Hematopoietic multipotent progenitor cell treated with erythropoietin and hydrocortisone succinate and interleukin-3 and kit ligand, for 8 days (in vitro differentiated cells): Measurements from ENCODE around the gene FGFRL1.

Experiments
- DNase-seq: peaks from one replicate; pipeline ENCODE4 v3.0.0-alpha.2; 2015

FGFRL1 gene, protein sequence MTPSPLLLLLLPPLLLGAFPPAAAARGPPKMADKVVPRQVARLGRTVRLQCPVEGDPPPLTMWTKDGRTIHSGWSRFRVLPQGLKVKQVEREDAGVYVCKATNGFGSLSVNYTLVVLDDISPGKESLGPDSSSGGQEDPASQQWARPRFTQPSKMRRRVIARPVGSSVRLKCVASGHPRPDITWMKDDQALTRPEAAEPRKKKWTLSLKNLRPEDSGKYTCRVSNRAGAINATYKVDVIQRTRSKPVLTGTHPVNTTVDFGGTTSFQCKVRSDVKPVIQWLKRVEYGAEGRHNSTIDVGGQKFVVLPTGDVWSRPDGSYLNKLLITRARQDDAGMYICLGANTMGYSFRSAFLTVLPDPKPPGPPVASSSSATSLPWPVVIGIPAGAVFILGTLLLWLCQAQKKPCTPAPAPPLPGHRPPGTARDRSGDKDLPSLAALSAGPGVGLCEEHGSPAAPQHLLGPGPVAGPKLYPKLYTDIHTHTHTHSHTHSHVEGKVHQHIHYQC

DNA sequence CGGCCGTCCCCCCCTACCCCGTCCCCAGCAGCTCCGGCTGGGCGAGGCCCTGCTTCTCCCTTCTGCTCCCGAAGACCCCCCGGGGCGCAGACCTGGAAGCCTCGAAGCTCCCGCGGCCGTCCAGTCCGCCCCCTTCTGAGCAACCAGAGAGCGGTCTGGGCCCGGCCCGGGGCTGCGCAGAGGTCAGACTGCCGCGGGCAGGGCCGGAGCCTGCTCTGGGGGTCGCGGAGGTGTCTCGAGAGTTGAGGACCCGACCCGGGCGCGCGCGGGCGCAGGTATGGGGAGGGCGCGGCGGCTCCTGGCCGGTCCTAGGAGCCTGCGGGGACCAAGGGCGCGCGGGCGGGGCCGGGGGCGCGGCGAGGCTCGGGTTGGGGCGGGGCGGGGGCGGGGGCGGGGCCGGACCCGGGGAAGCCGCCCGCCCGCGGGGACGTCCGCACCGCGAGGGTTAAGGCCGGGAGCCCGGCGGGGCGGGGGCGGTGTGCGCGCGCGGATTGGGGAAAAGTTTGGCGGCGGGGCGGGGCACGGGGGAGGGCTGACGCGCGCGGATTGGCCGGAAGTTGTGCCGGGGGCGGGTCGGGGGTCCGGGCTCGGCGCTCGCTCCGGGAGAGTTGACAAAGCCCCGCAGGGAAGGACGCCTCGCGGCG, at the start of gene FGFRL1:
TSS of gene FGFRL1 (plus strand) at position 605 of the 644 bp plus-strand sequence. CDS start 860 bp downstream, outside the sequence.
- DNase-seq: peak; percentile 85

DNA sequence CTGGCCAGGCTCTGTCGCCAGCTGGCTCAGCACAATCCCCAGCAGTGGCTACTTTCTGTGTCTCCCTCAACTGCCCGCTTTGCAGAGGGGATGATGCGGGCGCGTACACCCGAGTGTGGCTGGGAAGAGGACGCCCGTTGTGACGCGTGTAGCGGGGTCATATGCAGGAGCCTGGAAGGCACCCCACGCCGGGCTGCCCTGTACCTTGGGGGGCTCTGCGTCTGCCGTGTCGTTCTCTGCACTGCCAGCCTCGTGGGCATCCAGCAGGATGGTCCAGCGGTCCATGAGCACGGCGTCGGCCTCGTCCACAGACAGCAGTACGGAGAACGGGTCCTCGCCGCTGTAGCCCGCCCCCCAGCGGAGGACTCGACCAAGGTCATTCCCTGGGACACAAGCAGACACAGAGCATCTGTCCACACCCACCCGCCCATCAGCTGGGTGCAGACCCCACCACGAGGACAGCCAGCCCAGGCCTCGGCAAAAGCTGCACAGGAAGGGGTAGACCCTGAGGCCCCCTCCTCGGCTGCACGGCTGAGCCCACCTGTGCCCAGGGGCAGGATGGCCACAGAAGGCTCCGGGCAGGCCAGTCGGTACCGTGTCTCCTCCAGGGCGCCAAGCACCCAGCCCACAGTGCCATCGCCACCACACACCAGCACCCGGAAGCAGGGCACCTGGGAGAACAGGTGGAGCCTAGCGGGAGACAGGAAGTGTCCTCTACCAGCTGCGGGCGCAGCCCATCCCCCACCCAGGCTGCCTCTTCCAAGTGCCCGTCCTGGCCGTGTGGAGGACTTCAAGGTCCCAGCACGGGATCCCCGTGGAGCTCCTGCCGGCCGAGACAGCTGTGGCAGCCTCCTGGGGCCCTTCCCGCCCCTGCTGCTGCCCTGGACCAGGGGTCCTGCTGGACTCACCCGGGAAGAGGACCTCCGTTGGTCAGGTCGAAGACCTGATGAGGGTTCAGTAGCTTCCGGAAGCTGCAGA, 48.9 kb upstream of the FGFRL1 start:
- no peak for DNase-seq

DNA sequence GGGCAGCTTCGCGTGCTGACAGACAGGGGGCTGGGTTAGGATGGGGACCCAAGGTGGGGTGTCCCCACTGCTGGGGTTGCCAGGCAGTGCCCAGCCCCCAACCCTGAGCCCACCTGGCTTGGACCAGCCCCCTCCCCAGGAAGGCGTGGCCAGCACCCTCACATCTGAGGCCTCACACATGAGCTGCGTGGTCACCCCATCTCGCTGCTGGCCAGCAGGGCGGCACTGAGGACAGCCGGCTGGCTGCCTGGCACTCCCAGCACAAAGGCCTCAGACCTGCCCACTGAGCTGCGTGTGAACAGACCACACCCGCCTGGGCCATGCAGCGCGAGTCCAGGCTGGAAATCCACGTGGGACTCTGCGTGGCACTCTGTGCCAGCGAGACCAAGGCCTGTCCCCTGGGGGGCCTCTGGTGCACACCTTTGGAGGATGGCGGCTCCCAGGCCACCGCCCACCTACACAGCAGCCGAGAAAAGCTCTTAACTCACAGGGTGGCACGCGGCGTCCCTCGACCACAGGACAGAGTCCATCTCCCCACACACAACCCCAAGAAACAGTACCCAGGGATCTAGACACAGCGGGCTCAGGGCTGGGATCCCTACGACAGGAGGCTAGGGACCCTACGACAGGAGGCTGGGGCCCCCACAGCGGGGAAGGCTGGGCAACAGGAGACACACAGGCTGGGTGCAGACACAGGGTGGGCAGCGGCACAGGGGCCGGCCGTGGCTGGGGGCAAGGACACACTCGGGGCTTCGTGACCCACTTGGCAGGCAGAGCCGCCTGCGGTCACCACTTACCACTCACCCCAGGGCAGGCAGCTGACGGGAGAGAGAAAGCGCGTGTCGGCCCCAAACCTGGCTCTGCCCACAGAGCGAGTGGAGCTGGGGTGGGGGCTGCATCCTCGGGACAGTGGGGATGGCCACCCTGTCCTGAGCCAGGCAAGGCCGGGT, 47.9 kb upstream of the FGFRL1 start:
- DNase-seq: no peak

DNA sequence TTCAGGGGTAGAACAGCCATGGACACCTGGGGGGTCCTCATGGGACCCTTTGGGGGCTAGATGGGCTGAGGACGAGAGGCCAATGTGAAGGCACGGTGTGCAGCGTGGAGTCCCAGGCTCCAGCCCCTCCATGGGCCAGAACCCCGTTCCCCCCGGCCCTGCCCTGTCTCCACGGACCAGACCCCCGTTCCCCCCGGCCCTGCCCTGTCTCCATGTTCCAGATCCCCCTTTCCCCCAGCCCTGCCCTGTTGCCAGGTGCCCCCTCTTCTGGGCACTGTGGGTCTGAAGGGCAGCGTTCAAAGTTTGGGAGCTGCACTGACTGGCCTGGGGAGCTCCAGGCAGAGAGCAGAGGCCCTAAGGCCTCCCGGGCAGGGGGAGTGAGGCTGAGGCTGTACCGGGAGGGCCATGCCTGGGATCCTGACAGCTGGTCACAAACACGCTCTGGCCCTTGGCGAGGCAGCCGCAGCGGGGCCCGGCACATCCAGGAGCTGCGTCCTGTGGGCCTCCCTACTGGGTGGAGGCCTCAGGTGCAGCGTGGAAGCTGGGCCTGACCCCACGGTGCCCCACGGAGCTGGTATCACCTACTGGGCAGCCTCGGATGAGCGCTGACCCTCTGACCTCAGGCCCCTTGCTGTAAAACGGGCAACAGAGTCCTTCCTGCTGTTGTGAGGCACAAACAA, 46.9 kb upstream of the FGFRL1 start:
- no peak for DNase-seq

DNA sequence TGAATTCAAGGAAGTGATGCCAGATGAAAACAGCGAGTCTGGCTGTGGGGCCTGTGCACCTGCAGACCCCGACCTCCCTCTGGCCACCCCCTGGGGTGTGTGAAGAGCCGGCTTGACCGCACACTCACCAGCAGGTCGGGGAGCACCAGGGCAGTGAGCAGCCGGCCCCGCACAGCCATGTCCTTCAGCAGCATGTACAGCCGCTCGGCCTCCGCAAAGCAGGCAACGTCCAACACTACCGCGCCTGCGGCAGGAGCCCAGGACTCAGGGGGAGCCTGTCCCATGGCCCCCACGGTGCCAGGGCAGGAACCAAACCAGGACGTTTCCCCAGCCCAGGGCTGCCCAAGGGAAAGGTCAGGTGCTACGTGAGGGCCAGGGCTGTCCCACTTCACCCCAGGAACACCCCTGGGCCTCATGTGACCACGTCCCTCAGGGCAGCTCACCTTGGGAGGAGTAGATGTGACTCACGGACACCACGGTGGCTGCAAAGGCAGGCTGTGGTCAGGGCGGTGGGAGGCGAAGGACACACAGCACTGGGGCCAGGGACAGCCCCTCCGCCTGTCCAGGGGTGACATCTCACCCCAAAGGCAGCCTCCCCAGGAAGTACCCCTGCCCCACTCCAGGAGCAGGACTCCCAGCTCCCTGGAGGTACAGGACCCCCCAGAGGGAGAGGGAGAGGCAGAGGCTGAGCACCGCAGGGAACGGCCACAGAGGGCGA, 46.2 kb upstream of the FGFRL1 start:
- DNase-seq: no peak

DNA sequence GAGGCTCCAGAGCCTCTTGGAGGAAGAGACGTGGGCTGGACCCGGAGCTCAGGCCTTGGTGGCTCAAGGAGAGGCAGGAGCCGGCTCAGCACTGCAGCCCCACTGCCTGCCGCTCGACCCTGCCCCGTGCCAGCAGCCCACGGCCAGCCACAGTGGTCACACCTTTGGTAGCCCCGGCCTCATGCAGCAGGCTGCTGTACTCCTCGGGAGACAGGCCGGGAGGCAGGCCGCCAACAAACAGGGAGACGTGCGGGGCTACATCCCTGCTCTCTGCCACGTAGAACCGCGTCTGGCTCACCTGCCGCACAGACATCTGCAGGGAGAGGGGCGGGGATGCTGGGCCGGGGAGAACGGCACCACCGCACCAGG, 45.7 kb upstream of the FGFRL1 start:
- DNase-seq: no peak

DNA sequence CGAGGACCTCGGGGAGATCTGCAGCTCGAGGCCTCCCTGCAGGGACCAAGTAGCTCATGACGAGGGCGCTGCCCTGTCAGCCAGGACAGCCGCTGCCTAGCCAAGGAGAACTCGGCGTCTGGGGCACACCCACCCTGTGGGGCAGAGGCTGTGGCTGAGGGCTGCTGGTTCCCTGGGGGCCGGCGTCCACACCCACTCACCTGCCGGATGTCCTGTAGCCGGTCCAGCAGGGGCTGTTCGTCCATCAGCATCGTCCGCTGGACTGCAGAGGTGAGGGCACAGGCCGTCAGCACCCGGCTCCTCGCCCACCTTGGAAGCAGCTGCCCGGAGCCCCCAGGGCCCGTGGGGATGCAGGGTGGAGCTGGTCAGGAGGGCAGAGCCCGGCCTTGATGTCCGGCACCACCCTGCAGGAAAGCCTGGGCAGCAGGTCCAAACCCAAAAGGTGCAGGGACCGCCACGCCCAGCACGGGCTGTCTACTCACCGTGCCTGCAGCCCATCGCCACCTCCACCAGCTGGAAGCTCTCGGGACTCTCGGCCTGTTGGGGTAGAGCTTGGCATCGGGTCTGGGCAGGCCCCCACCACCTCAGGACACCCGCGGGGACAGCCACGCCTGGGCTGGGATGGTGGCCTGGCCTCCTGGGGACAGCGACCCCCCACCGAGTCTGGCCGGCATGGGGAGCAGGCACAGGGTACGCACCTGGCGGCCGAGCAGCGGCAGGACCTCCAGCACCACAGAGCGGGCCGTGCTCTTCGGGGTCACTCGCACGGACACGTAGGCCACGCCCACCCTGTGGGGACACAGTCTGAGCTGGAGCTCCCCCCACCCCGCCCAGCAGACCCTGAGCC, 44.9 kb upstream of the FGFRL1 start:
- DNase-seq: no peak

DNA sequence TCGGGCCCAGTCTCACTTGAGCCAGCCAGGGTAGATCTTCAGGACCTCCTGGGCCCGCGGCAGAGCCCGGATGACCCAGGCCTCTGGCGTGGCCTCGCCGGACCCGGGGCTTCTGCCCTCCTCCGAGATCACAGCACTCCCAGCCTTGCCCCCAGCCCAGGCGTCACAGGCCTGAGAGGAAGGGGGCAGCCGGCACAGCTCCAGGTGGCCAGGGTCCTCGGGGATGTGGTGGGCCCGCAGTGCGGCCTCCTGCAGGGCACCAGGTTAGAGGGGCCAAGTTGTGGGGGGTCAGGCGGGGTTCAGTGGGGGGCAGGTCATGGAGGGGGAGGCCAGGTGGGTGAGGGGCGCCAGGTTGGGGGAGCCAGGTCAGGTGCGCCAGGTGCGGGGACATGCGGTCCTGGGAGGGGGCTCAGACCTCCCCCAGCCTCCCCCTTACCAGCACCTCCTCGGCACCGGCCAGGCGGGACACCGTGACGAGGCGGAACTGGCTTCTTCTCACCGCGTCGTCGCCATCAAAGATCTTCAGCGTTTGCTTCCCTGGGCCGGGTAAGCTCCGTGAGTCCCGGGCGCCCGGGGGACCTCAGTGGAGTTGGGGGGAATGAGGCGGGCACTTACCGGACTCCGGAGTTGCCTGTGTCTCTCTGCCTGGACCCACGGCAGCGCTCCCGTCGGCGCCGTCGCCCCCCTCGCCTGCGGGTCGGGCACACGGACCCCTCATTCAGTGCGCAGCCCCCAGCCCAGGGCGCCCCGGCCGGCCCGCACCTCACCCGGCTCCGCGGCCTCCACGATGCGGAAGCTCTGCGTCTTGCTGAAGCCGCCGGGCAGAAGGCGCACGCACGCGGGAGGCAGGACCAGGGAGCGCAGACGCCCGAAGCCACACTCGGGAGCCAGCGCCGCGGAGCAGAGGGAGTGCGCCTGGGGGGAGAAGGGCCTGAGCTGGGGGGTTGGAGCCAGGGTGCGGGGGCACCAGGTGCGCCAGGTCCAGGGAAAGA, 44.0 kb upstream of the FGFRL1 start:
- DNase-seq: no peak

DNA sequence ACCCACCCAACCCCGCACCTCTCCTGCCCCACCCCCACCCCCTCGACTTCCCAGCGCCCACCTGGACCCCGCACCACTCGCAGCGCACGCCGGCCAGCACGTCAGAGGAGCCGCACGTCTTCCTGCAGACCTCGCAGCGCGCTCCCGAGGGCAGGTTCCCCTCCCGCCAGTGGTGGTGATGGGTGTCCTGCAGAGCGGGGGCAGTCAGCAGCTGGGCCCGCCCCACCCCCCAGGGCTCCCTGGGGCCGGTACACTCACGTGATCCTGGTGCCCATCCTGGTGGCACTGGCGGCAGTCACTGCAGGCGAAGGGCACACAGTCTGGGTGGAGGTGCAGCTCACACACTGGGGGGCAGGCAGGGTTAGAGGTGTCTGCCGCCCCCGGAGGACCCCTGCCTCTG, 43.2 kb upstream of the FGFRL1 start:
- DNase-seq: no peak

DNA sequence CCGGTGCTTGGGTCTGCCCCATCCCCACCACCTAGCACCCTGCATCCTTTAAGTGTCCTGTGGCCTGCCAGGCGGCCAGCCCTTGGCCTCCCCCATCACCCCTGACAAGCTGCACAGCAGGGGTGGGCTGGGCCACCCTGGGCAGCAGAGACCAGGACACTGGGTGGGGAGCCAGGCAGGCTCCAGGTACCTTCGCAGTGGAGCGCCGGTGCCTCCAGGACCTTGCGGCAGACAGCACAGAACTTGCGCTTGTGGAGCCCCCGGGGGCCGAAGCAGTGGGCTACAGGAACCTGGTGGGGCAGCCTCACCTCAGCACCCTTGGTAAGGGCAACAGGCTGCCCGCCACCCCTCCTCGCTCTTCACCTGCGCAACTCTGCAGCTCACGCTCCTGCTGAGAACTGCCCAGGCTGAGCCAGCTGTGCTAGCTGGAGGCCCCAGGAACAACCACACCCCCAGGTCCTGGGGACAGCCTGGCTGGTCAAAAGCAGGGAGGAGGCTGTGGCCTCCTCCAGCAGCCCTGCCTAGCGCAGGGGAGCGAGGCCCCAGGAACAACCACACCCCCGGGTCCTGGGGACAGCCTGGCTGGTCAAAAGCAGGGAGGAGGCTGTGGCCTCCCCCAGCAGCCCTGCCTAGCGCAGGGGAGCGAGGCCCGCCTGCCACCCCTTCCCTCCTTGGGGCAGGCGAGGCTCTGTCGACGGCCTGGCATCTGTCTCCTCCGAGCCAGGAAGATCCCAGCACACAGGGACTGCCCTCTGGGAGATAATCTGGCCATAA, 42.6 kb upstream of the FGFRL1 start:
- no peak for DNase-seq

DNA sequence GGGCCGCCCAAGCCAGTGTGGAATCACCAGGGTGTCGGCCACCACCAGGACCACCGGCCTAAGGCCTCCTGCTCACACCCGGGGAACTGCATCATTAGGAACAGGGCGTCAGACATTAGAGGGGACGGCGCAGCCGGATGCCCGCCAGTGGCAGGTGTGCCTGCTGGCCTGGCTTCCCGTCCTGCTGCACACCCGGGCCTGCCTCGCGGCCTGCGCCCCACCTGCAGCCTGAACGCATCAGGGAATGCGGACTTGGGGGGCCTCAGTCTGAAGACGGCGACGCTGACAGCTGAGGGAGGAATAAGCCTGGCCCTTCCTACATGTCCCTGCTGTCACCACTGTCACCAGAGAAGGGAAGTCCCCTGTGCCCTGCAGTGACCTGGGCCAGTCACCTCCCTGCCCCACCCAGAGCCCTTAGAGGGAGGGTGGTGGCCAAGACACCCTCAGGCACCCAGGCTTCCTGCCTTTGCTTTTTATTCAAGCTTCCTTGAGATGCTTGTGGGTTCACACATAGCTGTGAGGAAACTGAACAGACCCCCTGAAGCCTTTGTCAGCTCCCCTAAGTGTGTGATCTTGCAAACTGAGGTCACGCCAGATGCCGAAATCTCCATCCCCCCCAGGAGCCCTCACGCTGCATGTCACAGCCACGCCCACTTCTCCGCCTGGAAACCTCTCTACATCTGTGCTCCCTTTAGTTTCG, 41.2 kb upstream of the FGFRL1 start:
- no peak for DNase-seq

DNA sequence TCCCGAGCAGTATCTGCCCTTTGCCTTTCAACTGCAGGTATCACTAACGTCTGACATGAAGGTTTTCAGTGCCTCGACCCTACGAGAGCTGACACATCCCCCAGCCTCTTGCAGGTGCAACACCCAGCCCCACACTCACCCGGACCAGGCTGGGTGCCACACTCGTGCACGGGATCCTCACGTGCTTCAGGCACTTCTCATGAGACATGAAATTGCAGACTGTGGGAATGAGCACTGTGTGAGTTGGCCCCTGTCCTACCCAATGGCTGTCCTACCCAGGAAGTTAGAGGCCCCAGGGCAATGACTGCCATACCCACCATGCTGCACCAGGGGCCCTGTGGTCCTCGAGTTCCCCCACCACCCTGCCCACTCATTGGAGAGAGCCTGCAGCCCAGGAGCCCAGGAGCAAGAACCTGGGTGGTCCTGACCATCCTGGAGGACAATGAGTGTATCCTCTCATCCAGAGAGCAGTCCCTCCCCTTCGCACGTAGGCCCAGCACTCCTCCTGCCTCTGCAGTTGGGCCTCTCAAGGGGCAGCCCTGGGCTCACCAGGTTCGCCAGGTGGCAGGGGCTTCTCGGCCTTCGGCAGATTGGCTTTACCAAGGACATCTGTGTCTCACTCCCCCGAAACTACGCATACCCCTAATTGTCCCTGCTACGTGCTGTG, 40.4 kb upstream of the FGFRL1 start:
- no peak for DNase-seq

DNA sequence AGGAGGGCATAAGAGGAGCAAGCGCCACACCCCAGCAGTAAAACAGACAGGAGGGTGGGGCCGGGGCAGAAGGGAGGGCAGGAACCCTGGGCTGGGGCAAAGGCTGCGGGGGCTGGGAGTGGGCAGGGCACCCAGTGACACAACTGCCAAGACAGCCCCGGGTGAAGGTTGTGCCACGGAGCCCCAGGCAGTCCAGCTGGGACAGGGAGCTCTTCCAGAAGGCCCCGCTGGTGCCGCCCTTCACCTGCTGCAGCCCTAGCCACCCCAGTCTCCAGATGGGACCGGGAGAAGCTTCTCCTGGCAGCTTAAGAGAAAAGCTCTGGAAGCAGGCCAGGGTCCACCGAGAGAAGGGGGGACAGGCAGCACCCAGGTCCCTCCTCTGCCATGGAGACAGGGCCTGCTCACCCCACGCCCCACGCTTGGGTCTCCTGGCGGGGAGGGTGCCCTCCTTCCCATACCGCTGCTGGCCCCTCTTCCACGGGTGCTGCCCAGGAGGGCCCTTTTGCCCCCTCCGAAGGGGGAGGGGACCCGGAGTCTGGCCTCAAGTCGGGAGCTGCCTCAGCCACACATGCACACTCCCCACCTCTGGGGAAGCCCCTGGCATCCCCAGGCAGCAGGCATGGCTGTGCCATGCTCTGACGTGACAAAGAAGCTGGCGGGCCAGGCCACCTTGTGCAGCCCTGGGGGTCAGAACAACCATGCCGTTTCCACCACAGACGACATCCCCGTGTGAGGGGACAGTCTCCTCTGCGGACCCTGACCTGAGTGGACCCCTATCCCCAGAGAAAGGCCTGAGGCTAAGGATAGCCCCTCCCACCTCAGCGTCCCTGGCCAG, 39.5 kb upstream of the FGFRL1 start:
- DNase-seq: no peak

DNA sequence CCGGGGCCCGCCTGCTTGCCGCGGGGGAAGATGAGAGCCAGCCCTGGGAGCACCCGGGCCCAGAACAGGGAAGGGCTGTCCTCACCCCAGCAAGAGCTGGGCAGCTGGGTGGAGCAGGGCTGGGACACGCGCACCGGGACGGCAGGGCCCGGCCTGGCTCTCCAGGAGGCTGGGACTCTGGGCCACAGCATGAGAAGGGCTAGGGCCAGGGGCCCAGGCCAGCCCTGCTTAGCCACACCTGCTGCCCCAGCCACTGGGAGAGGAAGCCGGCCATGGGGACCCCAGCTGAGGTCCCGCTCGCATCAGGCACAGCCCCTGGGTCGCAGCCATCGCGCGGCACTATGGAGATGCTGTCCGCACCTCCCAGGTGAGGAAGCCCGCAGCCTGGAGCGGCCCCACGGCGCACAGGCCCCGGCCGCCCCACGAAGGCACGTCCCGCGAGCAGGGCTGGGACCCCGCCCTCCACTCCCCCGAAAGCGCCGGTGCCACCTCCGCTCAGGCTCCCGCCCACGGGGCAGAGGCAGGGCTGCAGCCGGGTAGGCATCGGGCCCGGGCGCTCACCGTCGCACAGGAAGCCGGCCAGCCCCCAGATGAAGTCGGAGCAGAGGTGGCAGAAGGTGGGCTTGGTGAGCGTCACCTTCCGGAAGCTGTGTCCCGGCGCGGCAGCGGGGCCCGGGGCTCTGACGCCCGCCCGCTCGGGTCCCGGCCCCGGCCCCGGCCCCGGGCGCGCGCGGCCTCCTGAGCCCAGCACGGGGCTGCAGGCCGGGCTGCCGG, 38.6 kb upstream of the FGFRL1 start:
- peak; percentile 24 for DNase-seq
